RKO (cell line): ENCODE results near the gene TMEM52B.
"Not testable (repeated sequence)": the region's sequence is repeated elsewhere in the genome, so short reads cannot be mapped to it uniquely, and the experiment has no call there.

ENCODE experiments used
- DNase-seq: peaks from one replicate; pipeline ENCODE4 v3.0.0-alpha.2; 2016; ENCODE audit warnings: low spot score

Gene TMEM52B

GRCh38 chr12:10211940-10212738 is 33.3 kb downstream of the TMEM52B start:
- DNase-seq: peak; percentile 100

- peak; percentile 68 for DNase-seq
Observed at GRCh38 chr12:10212739-10213131, 33.9 kb downstream of the TMEM52B start, which contains the start of gene GABARAPL1. GABARAPL1 (plus strand) TSS chr12:10212877; CDS start chr12:10213130, 253 bp downstream.

- DNase-seq: peak; percentile 68
Observed at GRCh38 chr12:10213168-10214135, 34.6 kb downstream of the TMEM52B start.

- no peak for DNase-seq
Observed at GRCh38 chr12:10214136-10214894, 35.5 kb downstream of the TMEM52B start.

GRCh38 chr12:10214895-10215267 is 36.0 kb downstream of the TMEM52B start:
- no peak for DNase-seq

GRCh38 chr12:10215436-10215835 is 36.6 kb downstream of the TMEM52B start:
- no peak for DNase-seq

- not testable (repeated sequence) for DNase-seq
Observed at GRCh38 chr12:10215946-10216345, 37.1 kb downstream of the TMEM52B start.

GRCh38 chr12:10218021-10218420 is 39.2 kb downstream of the TMEM52B start:
- DNase-seq: no peak

GRCh38 chr12:10220398-10221077 is 41.7 kb downstream of the TMEM52B start:
- no peak for DNase-seq

GRCh38 chr12:10221846-10222245 is 43.0 kb downstream of the TMEM52B start:
- DNase-seq: no peak

GRCh38 chr12:10223208-10223607 is 44.4 kb downstream of the TMEM52B start:
- no peak for DNase-seq

- DNase-seq: not testable (repeated sequence)
Observed at GRCh38 chr12:10225426-10225825, 46.6 kb downstream of the TMEM52B start.

- no peak for DNase-seq
Observed at GRCh38 chr12:10226086-10226485, 47.3 kb downstream of the TMEM52B start.

GRCh38 chr12:10226731-10227130 is 47.9 kb downstream of the TMEM52B start:
- DNase-seq: no peak

GRCh38 chr12:10227648-10228047 is 48.8 kb downstream of the TMEM52B start:
- DNase-seq: no peak

- no peak for DNase-seq
Observed at GRCh38 chr12:10234562-10234961, 55.7 kb downstream of the TMEM52B start.

GRCh38 chr12:10235761-10236631 is 57.2 kb downstream of the TMEM52B start:
- peak; percentile 54 for DNase-seq

- DNase-seq: no peak
Observed at GRCh38 chr12:10236720-10237119, 57.9 kb downstream of the TMEM52B start.

- no peak for DNase-seq
Observed at GRCh38 chr12:10238526-10238925, 59.7 kb downstream of the TMEM52B start.

- DNase-seq: no peak
Observed at GRCh38 chr12:10241290-10241689, 62.5 kb downstream of the TMEM52B start.
